PFSK-1 (cell line): ENCODE measurements around the gene FCHO1.

Experiments used
- POLR2AphosphoS5 ChIP-seq: IDR thresholded peaks from 2 replicates; pipeline ENCODE4 v1.6.1; 2012; ENCODE audit warnings: low read depth, mild to moderate bottlenecking, control low read depth, low read length, moderate library complexity
- SIN3A ChIP-seq: IDR thresholded peaks from 2 replicates; pipeline ENCODE4 v1.6.1; 2012; ENCODE audit warnings: mild to moderate bottlenecking, low read length, moderate library complexity, borderline replicate concordance; ENCODE audit not compliant: insufficient read depth
- TAF1 ChIP-seq: IDR thresholded peaks from 2 replicates; pipeline ENCODE4 v1.6.1; 2012; ENCODE audit warnings: low read length, control low read depth, borderline replicate concordance; ENCODE audit not compliant: insufficient read depth
- TF ChIP-seq, protein P1 (sequence below), 2 experiments: IDR thresholded peaks; 2 replicates each; pipeline versions ENCODE4 v1.6.1 to v1.8.0; 2011 to 2012; ENCODE audit warnings: low read depth in 2 of 2, low read length in 2 of 2, control low read depth in 1 of 2, inconsistent platforms in 1 of 2, mild to moderate bottlenecking in 1 of 2, moderate library complexity in 1 of 2; ENCODE audit not compliant: insufficient read depth in 1 of 2

DNA sequence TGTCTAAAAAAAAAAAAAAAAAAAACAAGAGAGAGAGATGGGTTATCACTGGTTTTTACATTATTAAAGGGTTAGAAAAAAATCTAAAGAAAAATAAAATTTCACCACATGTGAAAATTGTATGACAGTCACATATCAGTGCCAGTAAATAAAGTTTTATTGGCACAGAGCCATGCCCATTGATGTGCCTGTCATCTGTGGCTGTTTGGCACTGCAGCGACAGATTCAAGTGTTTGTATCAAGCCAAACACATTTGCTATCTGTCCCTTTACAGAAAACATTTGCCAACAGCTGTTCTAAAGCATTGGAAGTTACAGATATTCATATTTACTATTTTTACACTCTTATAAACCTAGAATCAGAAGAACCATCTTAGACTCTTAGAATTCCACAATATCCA lies 16.3 kb downstream of the FCHO1 start:
- TF ChIP-seq POLR2AphosphoS5 (no peak), TAF1 (no peak), SIN3A (no peak)
- TF ChIP-seq, protein P1, sequence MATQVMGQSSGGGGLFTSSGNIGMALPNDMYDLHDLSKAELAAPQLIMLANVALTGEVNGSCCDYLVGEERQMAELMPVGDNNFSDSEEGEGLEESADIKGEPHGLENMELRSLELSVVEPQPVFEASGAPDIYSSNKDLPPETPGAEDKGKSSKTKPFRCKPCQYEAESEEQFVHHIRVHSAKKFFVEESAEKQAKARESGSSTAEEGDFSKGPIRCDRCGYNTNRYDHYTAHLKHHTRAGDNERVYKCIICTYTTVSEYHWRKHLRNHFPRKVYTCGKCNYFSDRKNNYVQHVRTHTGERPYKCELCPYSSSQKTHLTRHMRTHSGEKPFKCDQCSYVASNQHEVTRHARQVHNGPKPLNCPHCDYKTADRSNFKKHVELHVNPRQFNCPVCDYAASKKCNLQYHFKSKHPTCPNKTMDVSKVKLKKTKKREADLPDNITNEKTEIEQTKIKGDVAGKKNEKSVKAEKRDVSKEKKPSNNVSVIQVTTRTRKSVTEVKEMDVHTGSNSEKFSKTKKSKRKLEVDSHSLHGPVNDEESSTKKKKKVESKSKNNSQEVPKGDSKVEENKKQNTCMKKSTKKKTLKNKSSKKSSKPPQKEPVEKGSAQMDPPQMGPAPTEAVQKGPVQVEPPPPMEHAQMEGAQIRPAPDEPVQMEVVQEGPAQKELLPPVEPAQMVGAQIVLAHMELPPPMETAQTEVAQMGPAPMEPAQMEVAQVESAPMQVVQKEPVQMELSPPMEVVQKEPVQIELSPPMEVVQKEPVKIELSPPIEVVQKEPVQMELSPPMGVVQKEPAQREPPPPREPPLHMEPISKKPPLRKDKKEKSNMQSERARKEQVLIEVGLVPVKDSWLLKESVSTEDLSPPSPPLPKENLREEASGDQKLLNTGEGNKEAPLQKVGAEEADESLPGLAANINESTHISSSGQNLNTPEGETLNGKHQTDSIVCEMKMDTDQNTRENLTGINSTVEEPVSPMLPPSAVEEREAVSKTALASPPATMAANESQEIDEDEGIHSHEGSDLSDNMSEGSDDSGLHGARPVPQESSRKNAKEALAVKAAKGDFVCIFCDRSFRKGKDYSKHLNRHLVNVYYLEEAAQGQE (IDR thresholded peaks at IDR 0.05; ENCODE audit: insufficient read depth in 1 of 2, low read depth in 2 of 2, low read length in 2 of 2), result no peak
